AG09319 (cell line): ENCODE measurements around the gene CXCL1.

Source experiments
- DNase-seq: peaks from one replicate; pipeline ENCODE4 v3.0.0-alpha.2; 2010; ENCODE audit warnings: low read depth; ENCODE audit errors: extremely low read depth
- TF ChIP-seq, protein P1 (sequence below): IDR thresholded peaks from 2 replicates; pipeline ENCODE4 v1.5.1; 2011; ENCODE audit warnings: low read depth, mild to moderate bottlenecking, inconsistent platforms, low read length, moderate library complexity

The CXCL1 gene

GRCh38 chr4:73869130-73870055 is at the start of gene CXCL1:
CXCL1 (plus strand) TSS chr4:73869393; CDS start chr4:73869471, 78 bp downstream.
- TF ChIP-seq, protein P1, sequence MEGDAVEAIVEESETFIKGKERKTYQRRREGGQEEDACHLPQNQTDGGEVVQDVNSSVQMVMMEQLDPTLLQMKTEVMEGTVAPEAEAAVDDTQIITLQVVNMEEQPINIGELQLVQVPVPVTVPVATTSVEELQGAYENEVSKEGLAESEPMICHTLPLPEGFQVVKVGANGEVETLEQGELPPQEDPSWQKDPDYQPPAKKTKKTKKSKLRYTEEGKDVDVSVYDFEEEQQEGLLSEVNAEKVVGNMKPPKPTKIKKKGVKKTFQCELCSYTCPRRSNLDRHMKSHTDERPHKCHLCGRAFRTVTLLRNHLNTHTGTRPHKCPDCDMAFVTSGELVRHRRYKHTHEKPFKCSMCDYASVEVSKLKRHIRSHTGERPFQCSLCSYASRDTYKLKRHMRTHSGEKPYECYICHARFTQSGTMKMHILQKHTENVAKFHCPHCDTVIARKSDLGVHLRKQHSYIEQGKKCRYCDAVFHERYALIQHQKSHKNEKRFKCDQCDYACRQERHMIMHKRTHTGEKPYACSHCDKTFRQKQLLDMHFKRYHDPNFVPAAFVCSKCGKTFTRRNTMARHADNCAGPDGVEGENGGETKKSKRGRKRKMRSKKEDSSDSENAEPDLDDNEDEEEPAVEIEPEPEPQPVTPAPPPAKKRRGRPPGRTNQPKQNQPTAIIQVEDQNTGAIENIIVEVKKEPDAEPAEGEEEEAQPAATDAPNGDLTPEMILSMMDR, result no peak; the same call in 1 of the 2 replicates
- DNase-seq, result no peak

- TF ChIP-seq, protein P1, result no peak
These were observed 47.9 kb upstream of the CXCL1 start for GRCh38 chr4:73821325-73821724.

DNA sequence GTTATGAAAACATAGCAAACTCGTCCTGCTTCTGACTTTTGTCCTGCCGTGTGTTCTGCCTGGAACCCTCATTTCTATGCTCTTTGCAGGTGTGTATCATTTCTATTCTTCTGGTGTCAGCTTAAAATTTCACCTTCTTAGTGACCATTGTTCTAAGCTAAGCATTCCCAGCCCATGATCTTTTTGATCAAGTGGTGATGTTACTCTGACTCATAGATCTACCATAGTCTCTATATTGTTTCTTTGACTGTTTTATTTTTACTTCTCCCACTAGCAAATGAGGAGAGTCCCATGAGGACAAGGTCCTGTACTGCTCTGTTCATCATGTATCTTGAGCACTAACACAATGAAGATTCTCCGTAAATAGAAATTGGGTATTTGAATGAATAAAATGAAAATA is 46.8 kb upstream of the CXCL1 start:
- DNase-seq, result no peak
- TF ChIP-seq, protein P1, result no peak

More at GRCh38 chr4:73821325-73821724, 47.9 kb upstream of the CXCL1 start:
- no peak for DNase-seq

GRCh38 chr4:73822812-73823504 is 46.2 kb upstream of the CXCL1 start:
- DNase-seq, result no peak
- TF ChIP-seq, protein P1, result no peak

GRCh38 chr4:73823760-73824159 is 45.4 kb upstream of the CXCL1 start:
- TF ChIP-seq, protein P1, result no peak
- DNase-seq, result no peak

- DNase-seq, result no peak
- TF ChIP-seq, protein P1, result no peak
These were observed 40.2 kb upstream of the CXCL1 start for GRCh38 chr4:73828956-73829355.

GRCh38 chr4:73831569-73831968 is 37.6 kb upstream of the CXCL1 start:
- TF ChIP-seq, protein P1, result no peak
- no peak for DNase-seq
